ENCODE results near the gene RBMS2. TPM values are rescaled to one million over a fixed set of nuclear protein-coding genes. Genes with fewer than 3 reads are reported as not detected.

RBMS2 gene
- total and polyA plus RNA-seq, 2 donors (not counting 1 experiment from before 2014, with no cell fraction given): 0.81 to 7.6 TPM

DNA sequence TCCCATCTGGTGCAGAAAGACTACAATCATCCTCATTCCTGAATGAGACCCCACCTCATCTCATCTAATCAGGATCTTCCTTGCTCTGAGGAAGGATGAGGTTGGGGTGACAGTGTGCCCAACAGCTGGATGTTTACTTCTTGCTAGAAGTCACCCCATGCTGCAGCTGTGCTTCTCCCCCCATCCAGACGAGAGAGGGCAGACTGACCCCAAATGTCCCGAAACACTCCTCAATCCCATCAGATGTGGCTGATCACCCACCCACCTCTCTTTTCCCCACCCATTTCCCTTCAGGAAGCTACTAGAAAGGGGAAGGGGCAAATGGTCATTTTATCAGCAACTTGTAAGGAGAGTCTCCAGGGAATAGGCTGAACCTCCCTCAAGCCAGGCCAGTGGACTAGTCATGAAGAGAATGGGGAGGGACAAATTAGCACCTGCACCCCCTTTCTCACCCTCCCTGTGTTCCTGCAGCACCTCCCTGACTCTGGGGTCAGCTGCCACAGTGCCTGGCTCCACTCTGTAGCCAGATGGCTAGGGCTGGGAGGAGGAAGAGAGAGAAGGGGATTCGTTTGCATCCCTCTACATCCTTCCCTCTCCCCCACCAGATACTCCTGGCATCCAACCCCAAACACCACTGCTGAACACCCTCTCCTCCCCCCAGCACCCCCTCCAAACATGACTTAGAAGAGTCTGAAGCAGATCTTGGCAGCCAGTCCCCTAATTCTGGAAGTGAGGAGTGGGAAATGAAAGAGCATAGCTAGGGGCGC is 111.3 kb downstream of the RBMS2 start:
- H3K4me3 ChIP-seq (ENCODE audit: control extremely low read depth in 1 of 5, extremely low read depth in 1 of 5, insufficient read depth in 1 of 5, low read depth in 2 of 5, low read length in 4 of 5): peak overlapping the region; percentile 10 to 40 (median 30)
- 37% methylated on average over 2 of the region's 4 CpGs for WGBS (ENCODE audit: insufficient coverage)
- Mint-ChIP-seq H3K27me3 (no peaks in the 10 kb centered on the region), H3K4me3 (peak overlapping the region; percentile 89), H3K9me3 (ENCODE audit: insufficient read depth) (no peaks in the 10 kb centered on the region), H3K4me1 (peaks cover 86% of the 10 kb centered on the region), H3K27ac (peak overlapping the region; percentile 92)
- no peaks in the 10 kb centered on the region for H3K9me3 ChIP-seq (ENCODE audit: control extremely low read depth in 1 of 3, control insufficient read depth in 2 of 3, insufficient read depth in 1 of 3, low read length in 2 of 3)
- peaks cover 10% of the 10 kb centered on the region for H4K20me1 ChIP-seq (ENCODE audit: control insufficient read depth, insufficient read depth, low read length, poor library complexity, severe bottlenecking)
- ChIA-PET POLR2A (interaction anchor here (0.6 to 5.1 kb wide), 4 partner anchors 13 to 479 kb away, joined by 3 to 18 read pairs (median 4); partner anchors contain the start of genes ATP5F1B and PTGES3), CTCF (interaction anchor here (0.8 to 4.4 kb wide), 3 partner anchors 13 to 119 kb away, joined by 3 to 48 read pairs (median 33); partner anchors contain the start of gene ATP5F1B)
- H3K79me2 ChIP-seq (ENCODE audit: control insufficient read depth, insufficient read depth, low read length): peaks cover 56% of the 10 kb centered on the region
- peak overlapping the region; percentile 31 for H3K9ac ChIP-seq (ENCODE audit: low read length)
- intact Hi-C loops (cut with micrococcal nuclease): loop anchor here (5.0 to 10.0 kb wide), 5 partner anchors 111 to 892 kb away; partner anchors contain the start of genes APOF, DDIT3, MBD6 and NAB2
- DNase-seq (peak; percentile 34), ATAC-seq (ENCODE audit: low read depth) (no peak)
- H2AFZ ChIP-seq (ENCODE audit: insufficient read depth, low read depth, low read length, poor library complexity, severe bottlenecking): peak overlapping the region; percentile 51
- peaks cover 0 to 4% of the 10 kb centered on the region in 2 experiments for H3K36me3 ChIP-seq (replicated peaks in 1 of 2; ENCODE audit: control extremely low read depth in 1 of 2, control insufficient read depth in 1 of 2, extremely low read depth in 1 of 2, insufficient read depth in 2 of 2, low read length in 1 of 2)
- H3K27me3 ChIP-seq (replicated peaks in 1 of 4; ENCODE audit: control extremely low read depth in 1 of 4, control insufficient read depth in 3 of 4, insufficient read depth in 4 of 4, low read length in 3 of 4): no peaks in the 10 kb centered on the region
- H3K4me2 ChIP-seq (replicated peaks; ENCODE audit: low read depth, low read length, poor library complexity, severe bottlenecking): peak overlapping the region; percentile 72
- H3K27ac ChIP-seq (ENCODE audit: low read length in 2 of 2): peak overlapping the region; percentile 75 to 83
- TF ChIP-seq, protein P1, sequence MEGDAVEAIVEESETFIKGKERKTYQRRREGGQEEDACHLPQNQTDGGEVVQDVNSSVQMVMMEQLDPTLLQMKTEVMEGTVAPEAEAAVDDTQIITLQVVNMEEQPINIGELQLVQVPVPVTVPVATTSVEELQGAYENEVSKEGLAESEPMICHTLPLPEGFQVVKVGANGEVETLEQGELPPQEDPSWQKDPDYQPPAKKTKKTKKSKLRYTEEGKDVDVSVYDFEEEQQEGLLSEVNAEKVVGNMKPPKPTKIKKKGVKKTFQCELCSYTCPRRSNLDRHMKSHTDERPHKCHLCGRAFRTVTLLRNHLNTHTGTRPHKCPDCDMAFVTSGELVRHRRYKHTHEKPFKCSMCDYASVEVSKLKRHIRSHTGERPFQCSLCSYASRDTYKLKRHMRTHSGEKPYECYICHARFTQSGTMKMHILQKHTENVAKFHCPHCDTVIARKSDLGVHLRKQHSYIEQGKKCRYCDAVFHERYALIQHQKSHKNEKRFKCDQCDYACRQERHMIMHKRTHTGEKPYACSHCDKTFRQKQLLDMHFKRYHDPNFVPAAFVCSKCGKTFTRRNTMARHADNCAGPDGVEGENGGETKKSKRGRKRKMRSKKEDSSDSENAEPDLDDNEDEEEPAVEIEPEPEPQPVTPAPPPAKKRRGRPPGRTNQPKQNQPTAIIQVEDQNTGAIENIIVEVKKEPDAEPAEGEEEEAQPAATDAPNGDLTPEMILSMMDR (IDR thresholded peaks at IDR 0.05): no peak
- TF ChIP-seq EZH2 (IDR thresholded peaks at IDR 0.05; ENCODE audit: borderline replicate concordance, insufficient read depth, low read depth, low read length, poor library complexity, severe bottlenecking): no peak
- H3K4me1 ChIP-seq (ENCODE audit: control insufficient read depth in 2 of 2, insufficient read depth in 2 of 2, low read length in 2 of 2): peaks cover 67 to 78% of the 10 kb centered on the region in 2 donors
